Measurements from ENCODE around the gene AHNAK. TPM values are rescaled to one million over a fixed set of nuclear protein-coding genes. Genes with fewer than 3 reads are reported as not detected.
"Not testable (repeated sequence)": the region's sequence is repeated elsewhere in the genome, so short reads cannot be mapped to it uniquely, and the experiment has no call there.

The AHNAK gene
- total and polyA plus RNA-seq, 2 donors (not counting 1 experiment from before 2014, with no cell fraction given), result 220 to 762 TPM

- H3K36me3 ChIP-seq (ENCODE audit: control insufficient read depth, insufficient read depth, low read length), result peaks cover 17% of the 10 kb centered on the region
- H3K27ac ChIP-seq (ENCODE audit: insufficient read depth, low read length); H2AFZ ChIP-seq (ENCODE audit: low read length); H3K9ac ChIP-seq (ENCODE audit: insufficient read depth, low read length); H4K20me1 ChIP-seq (ENCODE audit: control insufficient read depth, extremely low read depth, insufficient read depth, low read length); H3K27me3 ChIP-seq (ENCODE audit: control insufficient read depth, insufficient read depth, low read length); H3K9me3 ChIP-seq (ENCODE audit: control insufficient read depth, insufficient read depth, low read depth, low read length); H3K4me3 ChIP-seq (replicated peaks in 1 of 4; ENCODE audit: control extremely low read depth in 1 of 4, insufficient read depth in 1 of 4, low read depth in 3 of 4, low read length in 4 of 4); DNase-seq (ENCODE audit: low read depth in 2 of 2): not testable (repeated sequence)
- H3K4me2 ChIP-seq (ENCODE audit: extremely low read depth, insufficient read depth, low read length), result peak overlapping the region; percentile 23
- peaks cover 13% of the 10 kb centered on the region for H3K4me1 ChIP-seq (ENCODE audit: control insufficient read depth, extremely low read depth, insufficient read depth, low read length)
- H3K79me2 ChIP-seq (ENCODE audit: control insufficient read depth, insufficient read depth, low read length), result peaks cover 80% of the 10 kb centered on the region
These were observed 24.3 kb upstream of the AHNAK start for GRCh38 chr11:62570903-62571302.

- DNase-seq (ENCODE audit: low read depth in 2 of 2), result no peak
- Histone ChIP-seq H4K20me1 (ENCODE audit: control insufficient read depth, extremely low read depth, insufficient read depth, low read length) (no peaks in the 10 kb centered on the region), H3K27ac (ENCODE audit: insufficient read depth, low read length) (no peak overlapping the region), H3K9me3 (ENCODE audit: control insufficient read depth, insufficient read depth, low read depth, low read length) (no peaks in the 10 kb centered on the region), H3K4me1 (ENCODE audit: control insufficient read depth, extremely low read depth, insufficient read depth, low read length) (peaks cover 8% of the 10 kb centered on the region), H2AFZ (ENCODE audit: low read length) (no peak overlapping the region), H3K36me3 (ENCODE audit: control insufficient read depth, insufficient read depth, low read length) (peaks cover 20% of the 10 kb centered on the region), H3K79me2 (ENCODE audit: control insufficient read depth, insufficient read depth, low read length) (peaks cover 77% of the 10 kb centered on the region), H3K27me3 (ENCODE audit: control insufficient read depth, insufficient read depth, low read length) (no peaks in the 10 kb centered on the region), H3K9ac (ENCODE audit: insufficient read depth, low read length) (peak overlapping the region; percentile 20), H3K4me3 (replicated peaks in 1 of 4; ENCODE audit: control extremely low read depth in 1 of 4, insufficient read depth in 1 of 4, low read depth in 3 of 4, low read length in 4 of 4) (no peak overlapping the region), H3K4me2 (ENCODE audit: extremely low read depth, insufficient read depth, low read length) (no peak overlapping the region)
- no peak for TF ChIP-seq CTCF (conservative IDR thresholded peaks at IDR 0.05 in 1 of 2, IDR thresholded peaks at IDR 0.05 in 1 of 2; ENCODE audit: low read depth in 1 of 2, low read length in 2 of 2)
- no peak for TF ChIP-seq EZH2 (IDR thresholded peaks at IDR 0.05; ENCODE audit: low read length, missing control alignments)
These were observed 23.0 kb upstream of the AHNAK start for GRCh38 chr11:62569611-62570010.

- Histone ChIP-seq H3K4me3 (replicated peaks in 1 of 4; ENCODE audit: control extremely low read depth in 1 of 4, insufficient read depth in 1 of 4, low read depth in 3 of 4, low read length in 4 of 4) (no peak overlapping the region), H3K4me1 (ENCODE audit: control insufficient read depth, extremely low read depth, insufficient read depth, low read length) (peaks cover 11% of the 10 kb centered on the region), H3K27me3 (ENCODE audit: control insufficient read depth, insufficient read depth, low read length) (no peaks in the 10 kb centered on the region), H3K27ac (ENCODE audit: insufficient read depth, low read length) (no peak overlapping the region), H3K36me3 (ENCODE audit: control insufficient read depth, insufficient read depth, low read length) (peaks cover 22% of the 10 kb centered on the region), H2AFZ (ENCODE audit: low read length) (no peak overlapping the region), H4K20me1 (ENCODE audit: control insufficient read depth, extremely low read depth, insufficient read depth, low read length) (no peaks in the 10 kb centered on the region), H3K9me3 (ENCODE audit: control insufficient read depth, insufficient read depth, low read depth, low read length) (no peaks in the 10 kb centered on the region), H3K9ac (ENCODE audit: insufficient read depth, low read length) (no peak overlapping the region), H3K79me2 (ENCODE audit: control insufficient read depth, insufficient read depth, low read length) (peaks cover 72% of the 10 kb centered on the region), H3K4me2 (ENCODE audit: extremely low read depth, insufficient read depth, low read length) (no peak overlapping the region)
- TF ChIP-seq EZH2 (IDR thresholded peaks at IDR 0.05; ENCODE audit: low read length, missing control alignments), result no peak
- no peak for TF ChIP-seq CTCF (conservative IDR thresholded peaks at IDR 0.05 in 1 of 2, IDR thresholded peaks at IDR 0.05 in 1 of 2; ENCODE audit: low read depth in 1 of 2, low read length in 2 of 2)
- no peak for DNase-seq (ENCODE audit: low read depth in 2 of 2)
These were observed 20.5 kb upstream of the AHNAK start for GRCh38 chr11:62567018-62567633.

Measured in fibroblast of lung (primary cell).